T-helper 2 cell treated with Interferon-gamma antibody and Interleukin-4, amounts not matched to agents 5 μg/mL and 100 μg/mL, for 36 hours (primary cell): Measurements from ENCODE around the gene JAGN1.
"Not testable (repeated sequence)": the region's sequence is repeated elsewhere in the genome, so short reads cannot be mapped to it uniquely, and the experiment has no call there.

Source experiments
- DNase-seq: peaks from one replicate; pipeline ENCODE4 v3.0.0; 2021; ENCODE audit warnings: low spot score
- H3K27ac Mint-ChIP-seq: one replicate; pipeline ENCODE4 v1.8.0; 2021; ENCODE audit warnings: mild to moderate bottlenecking, mixed read lengths
- H3K27me3 Mint-ChIP-seq: one replicate; pipeline ENCODE4 v1.8.0; 2021; ENCODE audit warnings: low read depth, mixed read lengths
- H3K36me3 Mint-ChIP-seq: one replicate; pipeline ENCODE4 v1.8.0; 2021; ENCODE audit warnings: low read depth, mixed read lengths
- H3K4me1 Mint-ChIP-seq: one replicate; pipeline ENCODE4 v1.8.0; 2021; ENCODE audit warnings: low read depth, mixed read lengths
- H3K4me3 Mint-ChIP-seq: one replicate; pipeline ENCODE4 v1.8.0; 2022; ENCODE audit warnings: mild to moderate bottlenecking, moderate library complexity, mixed read lengths
- H3K9me3 Mint-ChIP-seq: one replicate; pipeline ENCODE4 v1.8.0; 2021; ENCODE audit warnings: mixed read lengths

JAGN1 gene

DNA sequence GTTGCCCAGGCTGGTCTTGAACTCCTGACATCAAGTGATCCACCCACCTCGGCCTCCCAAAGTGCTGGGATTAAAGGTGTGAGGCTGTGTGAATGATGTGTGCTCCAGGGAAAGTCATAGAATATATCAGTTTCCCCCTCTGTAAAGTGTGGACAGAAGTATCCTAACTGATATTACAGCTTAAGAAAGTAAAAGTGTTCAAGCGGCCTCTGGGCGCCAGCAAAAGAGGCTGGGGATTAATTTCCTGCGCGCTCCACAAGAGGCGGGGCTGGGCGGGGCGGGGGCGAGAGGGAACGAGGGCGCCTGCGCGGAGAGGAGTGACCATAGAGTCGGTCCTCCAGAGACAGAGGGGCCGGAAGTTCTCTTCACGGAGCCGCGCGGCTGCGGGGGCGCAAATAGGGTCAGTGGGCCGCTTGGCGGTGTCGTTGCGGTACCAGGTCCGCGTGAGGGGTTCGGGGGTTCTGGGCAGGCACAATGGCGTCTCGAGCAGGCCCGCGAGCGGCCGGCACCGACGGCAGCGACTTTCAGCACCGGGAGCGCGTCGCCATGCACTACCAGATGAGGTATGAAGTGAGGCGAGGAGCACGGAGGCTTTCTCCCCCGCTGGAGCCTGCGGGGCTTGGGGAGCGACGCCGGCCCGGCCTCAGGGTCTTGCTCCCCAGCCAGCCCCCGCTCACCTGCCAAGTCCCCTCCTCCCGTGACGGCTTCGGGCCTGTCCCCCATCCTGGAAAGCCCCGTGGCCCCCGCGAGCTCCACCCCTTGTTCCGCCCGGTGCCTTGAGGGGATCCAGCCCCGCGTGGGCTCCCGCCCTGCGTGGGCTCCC is at the start of gene JAGN1:
TSS of gene JAGN1 (plus strand) at position 362 of the 823 bp plus-strand sequence. CDS start at position 475, 113 bp downstream.
- peak; percentile 85 for DNase-seq
- H3K4me1 Mint-ChIP-seq, result peaks cover 34% of the 10 kb centered on the region
- peak within 1 kb of the TSS; percentile 98 for H3K27ac Mint-ChIP-seq
- H3K9me3 Mint-ChIP-seq, result no peaks in the 10 kb centered on the region
- H3K27me3 Mint-ChIP-seq, result no peaks in the 10 kb centered on the region
- peaks cover 34% of the 10 kb centered on the region for H3K36me3 Mint-ChIP-seq
- peak within 1 kb of the TSS; percentile 99 for H3K4me3 Mint-ChIP-seq

DNA sequence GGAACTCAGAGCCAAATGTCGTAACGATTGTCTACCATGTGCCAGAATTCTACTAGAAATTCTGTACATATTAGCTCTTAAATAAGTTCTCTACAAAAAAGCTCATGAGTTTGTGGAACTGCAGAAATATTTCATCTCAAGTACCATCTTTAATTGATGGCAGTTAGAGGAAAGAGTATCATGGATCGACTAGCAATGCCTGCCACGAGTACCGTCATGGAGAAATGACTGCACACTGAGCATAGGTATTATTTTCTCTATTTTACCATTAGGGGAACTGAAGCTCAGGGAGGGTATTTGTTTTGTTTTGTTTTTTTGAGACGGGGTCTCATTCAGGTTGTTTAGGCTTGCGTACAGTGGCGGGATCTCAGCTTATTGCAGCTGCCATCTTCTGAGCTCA is 49.4 kb upstream of the JAGN1 start:
- H3K27me3 Mint-ChIP-seq, result no peaks in the 10 kb centered on the region
- no peaks in the 10 kb centered on the region for H3K9me3 Mint-ChIP-seq
- peaks cover 25% of the 10 kb centered on the region for H3K36me3 Mint-ChIP-seq
- H3K27ac Mint-ChIP-seq, result no peak overlapping the region
- peaks cover 17% of the 10 kb centered on the region for H3K4me1 Mint-ChIP-seq
- no peak overlapping the region for H3K4me3 Mint-ChIP-seq
- DNase-seq, result no peak

DNA sequence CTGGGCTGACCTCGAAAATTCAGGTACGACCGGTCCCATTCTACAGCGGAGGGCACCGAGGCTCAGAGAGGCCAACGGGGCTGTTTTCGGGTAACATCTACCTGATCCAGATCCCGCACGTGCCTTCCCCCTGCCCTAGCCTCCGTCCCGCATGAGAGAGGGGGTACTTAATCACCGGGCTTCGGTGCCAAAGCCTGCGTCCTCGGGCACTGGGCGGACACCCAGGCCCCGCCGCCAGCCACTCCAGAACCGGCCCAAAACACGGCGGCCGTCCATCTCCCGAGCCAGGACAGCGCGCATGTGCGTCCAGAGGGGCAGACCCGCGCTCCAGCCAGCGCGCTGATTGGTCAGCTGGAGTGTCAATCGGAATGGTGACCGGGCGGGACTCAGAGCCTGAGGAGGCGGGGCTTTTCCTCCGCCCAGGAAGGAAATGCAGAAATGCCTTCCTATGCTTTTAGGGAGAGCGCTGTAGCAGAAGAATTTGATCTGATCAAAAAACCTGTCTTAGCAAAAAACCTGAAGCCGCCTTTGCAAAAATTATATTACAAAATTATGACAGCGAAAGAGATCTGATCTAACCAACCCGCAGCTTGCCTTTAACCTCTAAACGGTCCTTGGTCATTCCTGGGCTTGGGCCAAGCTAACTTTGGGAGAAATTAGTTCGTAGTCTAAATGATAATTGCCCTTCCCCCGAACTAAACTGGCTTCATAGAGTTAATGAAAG is 46.5 kb upstream of the JAGN1 start, which contains the start of gene RPUSD3:
TSS of gene RPUSD3 (minus strand) at position 294 of the 724 bp plus-strand sequence. CDS start at position 276, 18 bp downstream.
- peak within 1 kb of the TSS; percentile 100 for H3K4me3 Mint-ChIP-seq
- no peaks in the 10 kb centered on the region for H3K9me3 Mint-ChIP-seq
- DNase-seq, result peak; percentile 93
- H3K27me3 Mint-ChIP-seq, result no peaks in the 10 kb centered on the region
- peak within 1 kb of the TSS; percentile 92 for H3K27ac Mint-ChIP-seq
- peaks cover 22% of the 10 kb centered on the region for H3K36me3 Mint-ChIP-seq
- H3K4me1 Mint-ChIP-seq, result peaks cover 17% of the 10 kb centered on the region

DNA sequence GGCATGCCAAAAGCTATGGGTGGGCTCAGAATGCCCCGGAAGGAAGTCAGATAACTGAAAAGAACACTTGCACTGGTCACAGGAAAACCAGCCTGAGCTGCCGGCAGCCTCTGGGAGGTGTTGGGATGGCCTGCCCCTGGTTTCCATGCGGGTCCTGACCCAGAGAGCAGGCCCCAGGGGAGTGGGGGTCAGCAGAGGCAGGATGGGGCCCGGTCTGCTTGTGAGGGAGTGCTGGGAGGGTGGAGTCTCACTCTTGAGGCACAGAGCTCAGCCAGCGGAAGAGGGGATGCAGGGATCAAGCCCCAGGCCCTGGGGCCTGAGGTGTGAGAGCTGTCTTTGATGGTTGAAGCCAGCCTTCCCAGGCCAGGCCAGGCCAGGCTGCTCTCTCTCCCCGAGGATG is 44.2 kb upstream of the JAGN1 start:
- Mint-ChIP-seq H3K4me1 (peaks cover 17% of the 10 kb centered on the region), H3K4me3 (no peak overlapping the region), H3K9me3 (no peaks in the 10 kb centered on the region), H3K36me3 (peaks cover 10% of the 10 kb centered on the region), H3K27ac (no peak overlapping the region), H3K27me3 (peaks cover 7% of the 10 kb centered on the region)
- no peak for DNase-seq

DNA sequence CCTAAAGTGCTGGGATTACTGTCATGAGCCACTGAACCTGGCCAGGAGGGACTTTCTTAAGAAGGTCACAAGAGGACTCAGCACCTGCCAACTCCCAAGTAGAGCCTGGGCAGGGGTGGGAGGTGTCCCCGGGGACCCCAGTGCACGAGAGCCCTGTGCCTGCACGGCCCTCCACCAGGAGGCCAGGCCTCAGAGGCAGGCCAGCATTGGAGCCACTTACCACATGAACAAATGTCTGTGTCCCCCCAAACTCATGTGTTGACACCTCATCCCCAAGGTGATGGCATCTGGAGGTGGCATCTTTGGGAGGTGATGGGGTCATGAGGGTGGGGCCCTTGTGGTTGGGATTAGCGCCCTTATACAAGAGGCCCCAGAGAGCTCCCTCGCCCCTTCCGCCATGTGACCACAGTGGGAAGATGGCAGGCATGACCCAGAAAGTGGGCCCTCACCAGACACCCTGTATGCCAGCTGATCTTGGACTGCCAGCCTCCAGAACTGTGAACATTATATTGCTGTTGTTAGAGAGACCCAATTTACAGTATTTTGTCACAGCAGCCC is 43.4 kb upstream of the JAGN1 start:
- Mint-ChIP-seq H3K27ac (no peak overlapping the region), H3K36me3 (peaks cover 4% of the 10 kb centered on the region), H3K9me3 (no peaks in the 10 kb centered on the region), H3K4me1 (peaks cover 16% of the 10 kb centered on the region), H3K27me3 (peaks cover 13% of the 10 kb centered on the region), H3K4me3 (no peak overlapping the region)
- no peak for DNase-seq

DNA sequence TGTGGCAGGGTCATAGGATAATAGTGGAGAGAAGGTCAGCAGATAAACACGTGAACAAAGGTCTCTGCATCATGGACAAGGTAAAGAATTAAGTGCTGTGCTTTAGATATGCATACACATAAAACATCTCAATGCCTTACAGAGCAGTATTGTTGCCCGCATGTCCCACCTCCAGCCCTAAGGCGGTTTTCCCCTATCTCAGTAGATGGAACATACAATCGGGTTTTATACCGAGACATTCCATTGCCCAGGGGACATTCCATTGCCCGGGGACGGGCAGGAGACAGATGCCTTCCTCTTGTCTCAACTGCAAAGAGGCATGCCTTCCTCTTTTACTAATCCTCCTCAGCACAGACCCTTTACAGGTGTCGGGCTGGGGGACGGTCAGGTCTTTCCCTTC is 42.5 kb upstream of the JAGN1 start:
- peaks cover 10% of the 10 kb centered on the region for H3K4me1 Mint-ChIP-seq
- H3K4me3 Mint-ChIP-seq, H3K9me3 Mint-ChIP-seq, DNase-seq, H3K36me3 Mint-ChIP-seq, H3K27ac Mint-ChIP-seq: not testable (repeated sequence)
- H3K27me3 Mint-ChIP-seq, result peaks cover 20% of the 10 kb centered on the region

DNA sequence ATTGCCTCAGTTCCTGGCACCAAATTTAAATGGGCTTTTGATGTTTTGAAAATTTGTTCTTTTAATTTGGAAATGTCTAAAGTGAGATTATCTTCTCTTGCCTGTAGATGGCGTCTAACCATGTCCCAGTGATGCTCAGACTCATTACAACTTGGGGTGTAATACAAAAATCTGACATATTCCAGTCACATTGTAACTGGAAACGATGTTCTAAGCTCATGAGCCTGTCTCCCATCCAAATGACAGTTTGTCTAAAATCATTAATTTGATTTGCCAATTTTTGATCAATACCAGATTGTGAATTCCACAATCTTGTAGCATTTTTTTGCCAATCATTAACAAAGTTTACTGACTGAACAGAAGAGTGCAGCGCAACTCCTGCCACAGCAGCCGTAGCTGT is 41.5 kb upstream of the JAGN1 start:
- not testable (repeated sequence) for H3K36me3 Mint-ChIP-seq, DNase-seq

DNA sequence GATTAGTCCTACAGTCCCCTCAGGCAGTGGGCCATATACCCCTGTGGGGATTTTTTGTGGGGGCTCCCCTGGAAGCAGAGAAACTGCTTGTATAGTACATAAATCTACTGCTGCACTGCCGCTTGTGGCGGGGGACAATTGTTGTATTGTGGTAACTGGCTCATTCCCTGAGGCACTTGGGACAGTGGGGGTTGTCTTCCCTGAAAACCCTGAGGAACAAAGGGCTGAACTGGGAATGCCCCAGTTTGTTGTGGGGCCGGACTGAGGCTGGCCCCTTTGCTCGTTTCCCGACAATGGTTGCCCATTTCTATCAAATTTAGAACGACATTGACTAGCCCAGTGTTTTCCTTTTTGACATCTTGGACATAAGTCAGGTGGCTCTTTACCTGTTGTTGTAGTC is 39.0 kb upstream of the JAGN1 start:
- not testable (repeated sequence) for H3K4me1 Mint-ChIP-seq, H3K9me3 Mint-ChIP-seq, H3K27ac Mint-ChIP-seq, H3K4me3 Mint-ChIP-seq, H3K36me3 Mint-ChIP-seq, DNase-seq
- peaks cover 36% of the 10 kb centered on the region for H3K27me3 Mint-ChIP-seq

More for the DNA sequence above, 41.5 kb upstream of the JAGN1 start:
- H3K9me3 Mint-ChIP-seq, H3K27ac Mint-ChIP-seq, H3K4me3 Mint-ChIP-seq: not testable (repeated sequence)
- Mint-ChIP-seq H3K27me3 (peaks cover 30% of the 10 kb centered on the region), H3K4me1 (peaks cover 17% of the 10 kb centered on the region)

DNA sequence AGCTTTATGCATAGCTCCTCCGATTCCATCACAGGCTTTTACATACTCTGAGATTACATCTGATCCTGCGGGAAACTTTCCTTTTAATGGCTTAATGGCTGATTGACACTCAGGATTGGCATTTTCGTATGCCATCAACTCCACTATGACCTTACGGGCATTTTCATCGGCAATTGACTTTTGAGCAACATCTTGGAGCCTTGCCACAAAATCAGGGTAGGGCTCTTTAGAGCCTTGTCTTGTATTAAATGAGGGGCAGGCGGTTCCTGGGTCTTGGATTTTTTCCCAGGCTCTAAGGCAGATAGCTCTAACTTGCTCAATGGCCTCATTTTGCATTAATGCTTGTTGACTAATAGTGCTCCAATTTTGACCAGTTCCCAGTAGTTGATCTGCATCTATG is 38.5 kb upstream of the JAGN1 start:
- H3K27me3 Mint-ChIP-seq, result peaks cover 36% of the 10 kb centered on the region
- not testable (repeated sequence) for H3K36me3 Mint-ChIP-seq, H3K27ac Mint-ChIP-seq

DNA sequence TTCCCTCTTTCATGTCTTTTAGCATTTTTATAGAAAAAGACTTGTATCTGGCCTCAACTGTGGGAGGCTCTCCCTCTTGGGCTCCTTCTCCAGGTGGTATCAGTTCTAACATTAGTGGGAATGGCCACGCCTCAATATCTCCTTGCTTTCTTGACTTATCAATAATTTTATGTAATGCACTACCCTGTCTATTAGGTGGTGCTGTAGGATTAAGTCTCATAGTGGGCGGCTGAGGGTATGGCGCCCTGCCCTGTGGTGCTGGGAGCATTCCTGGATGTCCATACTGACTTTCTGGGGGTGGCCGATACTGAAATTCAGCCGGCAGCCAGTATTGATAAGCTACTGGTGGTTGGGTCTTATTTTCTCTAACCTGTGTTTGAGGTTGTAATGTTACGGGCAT is 37.9 kb upstream of the JAGN1 start:
- peaks cover 7% of the 10 kb centered on the region for H3K4me1 Mint-ChIP-seq
- H3K27ac Mint-ChIP-seq, result no peak overlapping the region
- H3K9me3 Mint-ChIP-seq, result no peaks in the 10 kb centered on the region
- H3K27me3 Mint-ChIP-seq, result peaks cover 36% of the 10 kb centered on the region
- H3K4me3 Mint-ChIP-seq, result no peak overlapping the region
- no peak for DNase-seq
- no peaks in the 10 kb centered on the region for H3K36me3 Mint-ChIP-seq

More for the DNA sequence above, 38.5 kb upstream of the JAGN1 start:
- DNase-seq, H3K4me1 Mint-ChIP-seq, H3K4me3 Mint-ChIP-seq, H3K9me3 Mint-ChIP-seq: not testable (repeated sequence)

DNA sequence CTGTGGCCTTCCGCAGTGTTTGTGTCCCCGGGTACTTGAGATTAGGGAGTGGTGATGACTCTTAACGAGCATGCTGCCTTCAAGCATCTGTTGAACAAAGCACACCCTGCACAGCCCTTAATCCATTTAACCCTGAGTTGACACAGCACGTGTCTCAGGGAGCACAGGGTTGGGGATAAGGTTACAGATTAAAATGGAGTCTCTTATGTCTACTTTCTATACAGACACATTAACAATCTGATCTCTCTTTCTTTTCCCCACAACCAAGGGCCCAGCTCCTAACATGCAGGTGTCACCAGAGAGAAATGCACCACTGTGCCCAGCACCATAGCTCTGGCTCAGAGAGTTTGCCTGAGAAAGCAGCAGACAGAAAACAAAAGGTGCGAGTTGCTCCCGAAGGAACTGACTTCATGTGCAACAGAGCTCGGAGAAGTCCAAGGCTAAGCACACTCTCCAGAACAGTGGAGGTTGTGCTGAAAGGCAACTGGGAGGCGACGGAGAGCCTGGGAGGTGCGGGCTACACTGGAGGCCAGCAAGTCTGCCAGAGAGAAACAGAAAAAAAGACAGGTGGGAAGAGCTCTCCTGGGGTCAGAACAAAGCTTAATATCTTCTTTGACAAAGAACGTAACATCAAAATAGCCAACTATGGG is 36.0 kb upstream of the JAGN1 start:
- H3K27me3 Mint-ChIP-seq, result peaks cover 36% of the 10 kb centered on the region
- H3K4me3 Mint-ChIP-seq, DNase-seq, H3K9me3 Mint-ChIP-seq, H3K4me1 Mint-ChIP-seq, H3K36me3 Mint-ChIP-seq, H3K27ac Mint-ChIP-seq: not testable (repeated sequence)

DNA sequence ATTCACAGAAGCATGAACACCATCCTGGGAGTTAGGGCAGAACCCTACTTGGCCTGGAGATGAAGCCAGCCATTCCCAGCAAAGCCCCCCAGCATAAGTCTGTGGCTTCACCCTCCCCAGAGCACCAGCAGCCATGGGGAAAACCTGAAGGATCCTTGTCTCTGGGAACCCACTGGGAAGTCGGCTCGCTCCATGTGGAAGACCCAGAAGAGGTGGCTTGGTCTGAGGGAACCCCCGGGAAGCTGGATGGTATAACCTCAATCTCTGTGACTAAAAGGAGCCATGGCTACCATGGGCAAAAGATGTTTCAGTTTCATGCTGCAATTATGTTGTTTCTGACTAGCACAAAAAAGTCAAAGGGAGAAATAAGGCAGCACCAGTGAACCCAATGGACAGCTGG is 34.8 kb upstream of the JAGN1 start:
- no peak overlapping the region for H3K27ac Mint-ChIP-seq
- peaks cover 7% of the 10 kb centered on the region for H3K4me1 Mint-ChIP-seq
- no peaks in the 10 kb centered on the region for H3K9me3 Mint-ChIP-seq
- peaks cover 35% of the 10 kb centered on the region for H3K27me3 Mint-ChIP-seq
- H3K4me3 Mint-ChIP-seq, result no peak overlapping the region
- H3K36me3 Mint-ChIP-seq, result no peaks in the 10 kb centered on the region
- no peak for DNase-seq

DNA sequence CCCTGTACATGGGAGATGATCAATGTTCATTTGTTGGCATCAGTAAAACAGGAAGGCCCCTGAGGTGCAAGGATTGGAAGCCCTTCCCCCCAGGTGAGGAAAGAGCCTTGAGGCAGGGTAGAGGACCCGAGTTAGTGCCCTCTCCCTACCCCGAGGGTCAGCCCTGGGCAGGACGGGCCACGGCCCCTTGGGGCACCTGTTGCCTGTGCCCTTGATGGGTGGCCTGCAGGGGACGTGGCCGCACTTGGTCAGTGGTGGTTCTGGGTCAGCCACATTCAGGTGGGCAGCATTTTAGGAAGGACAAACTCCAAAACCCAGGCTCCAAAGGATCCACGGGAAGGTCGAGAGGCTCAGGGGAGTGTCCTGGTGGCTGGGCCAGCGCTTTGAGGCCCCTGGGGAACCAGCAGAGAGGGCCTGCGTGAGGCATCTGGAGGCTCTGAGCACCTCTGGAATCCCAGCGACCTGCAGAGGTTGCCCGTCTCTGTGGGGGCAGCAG is 30.8 kb upstream of the JAGN1 start:
- Mint-ChIP-seq H3K27me3 (peaks cover 13% of the 10 kb centered on the region), H3K9me3 (no peaks in the 10 kb centered on the region), H3K36me3 (no peaks in the 10 kb centered on the region), H3K27ac (no peak overlapping the region), H3K4me3 (no peak overlapping the region), H3K4me1 (no peaks in the 10 kb centered on the region)
- DNase-seq, result no peak
